ENCODE results near the gene KNSTRN.

- TF ChIP-seq POLR2A (IDR thresholded peaks at IDR 0.05; ENCODE audit: low read depth, low read length) (no peak), TAF1 (IDR thresholded peaks at IDR 0.05; ENCODE audit: low read depth, low read length) (no peak), POLR2AphosphoS5 (IDR thresholded peaks at IDR 0.05; ENCODE audit: low read depth, low read length) (no peak), SPI1 (IDR thresholded peaks at IDR 0.05; ENCODE audit: low read depth, low read length) (no peak), POU2F2 (IDR thresholded peaks at IDR 0.05; ENCODE audit: low read depth, low read length) (no peak)
Measured at GRCh38 chr15:40425681-40426080, 43.2 kb downstream of the KNSTRN start.
